Smooth muscle cell (in vitro differentiated cells): Measurements from ENCODE around the gene TRIO. TPM values are rescaled to one million over a fixed set of nuclear protein-coding genes. Genes with fewer than 3 reads are reported as not detected.

Experiments used
- DNase-seq: peaks from one replicate; lab custom pipeline; 2025; ENCODE audit not compliant: unreplicated experiment; lab: John Stamatoyannopoulos, UW
- H2AFZ ChIP-seq: fragments of 200-600 bp; sonication (generic); 2 replicates; pipeline ENCODE4 v1.6.0; 2016; ENCODE audit warnings: antibody characterized with exemption, low read depth, mild to moderate bottlenecking
- H3F3A ChIP-seq: fragments of 200-600 bp; sonication (generic); 2 replicates; pipeline ENCODE4 v1.6.0; 2017; ENCODE audit warnings: antibody characterized with exemption, low read depth
- H3K27ac ChIP-seq: fragments of 200-600 bp; sonication (generic); 2 replicates; pipeline ENCODE4 v1.5.1; 2016; ENCODE audit warnings: low read depth, mild to moderate bottlenecking
- H3K27me3 ChIP-seq: fragments of 200-600 bp; sonication (generic); 2 replicates; pipeline ENCODE4 v1.6.1; 2016; ENCODE audit warnings: low read depth, mild to moderate bottlenecking
- H3K36me3 ChIP-seq: fragments of 200-600 bp; sonication (generic); 2 replicates; pipeline ENCODE4 v1.5.1; 2016; ENCODE audit warnings: low read depth
- H3K4me1 ChIP-seq: fragments of 200-600 bp; sonication (generic); 2 replicates; pipeline ENCODE4 v1.5.1; 2016; ENCODE audit warnings: low read depth
- H3K4me2 ChIP-seq: fragments of 200-600 bp; sonication (generic); 2 replicates; pipeline ENCODE4 v1.6.0; 2016; ENCODE audit warnings: mild to moderate bottlenecking
- H3K4me3 ChIP-seq: fragments of 200-600 bp; sonication (generic); 2 replicates; pipeline ENCODE4 v1.5.1; 2016; ENCODE audit warnings: mild to moderate bottlenecking
- H3K79me2 ChIP-seq: fragments of 200-600 bp; sonication (generic); 2 replicates; pipeline ENCODE4 v1.6.0; 2016; ENCODE audit warnings: low read depth, mild to moderate bottlenecking
- H3K9ac ChIP-seq: fragments of 200-600 bp; sonication (generic); 2 replicates; pipeline ENCODE4 v1.6.0; 2016; ENCODE audit warnings: low read depth
- H3K9me3 ChIP-seq: fragments of 200-600 bp; sonication (generic); replicated peaks from 2 replicates; pipeline ENCODE4 v1.5.1; 2016; ENCODE audit warnings: low read depth
- H4K20me1 ChIP-seq: fragments of 200-600 bp; sonication (generic); 2 replicates; pipeline ENCODE4 v1.6.0; 2016; ENCODE audit warnings: low read depth
- WGBS: methylation state at CpG from one replicate; pipeline ENCODE4 v1.1.7; 2016; ENCODE audit warnings: low lambda C conversion rate; 5-methylcytosine and 5-hydroxymethylcytosine counted together
- polyA plus RNA-seq: library from polyadenylated mRNA; unstranded; fragments of >200 nt; fragmentation: Nextera tagmentation; extraction: Ambion mirVana; gene quantifications from 2 replicates; pipeline ENCODE4 v1.2.1, GENCODE V29; 2016
- total RNA-seq: library from RNA; depleted of rRNA; stranded (reverse); fragments of >200 nt; gene quantifications from 2 replicates; pipeline ENCODE4 v1.2.3, GENCODE V29; 2014
- TF ChIP-seq, protein P1 (sequence below): fragments of 200-600 bp; sonication (generic); IDR thresholded peaks from 2 replicates; pipeline ENCODE4 v1.5.1; 2017; ENCODE audit warnings: borderline replicate concordance, mild to moderate bottlenecking, antibody characterized with exemption; ENCODE audit not compliant: insufficient read depth, poor library complexity, severe bottlenecking

The TRIO gene
- total and polyA plus RNA-seq, 2 experiments from 2014 or later = 10.2 to 118 TPM

DNA sequence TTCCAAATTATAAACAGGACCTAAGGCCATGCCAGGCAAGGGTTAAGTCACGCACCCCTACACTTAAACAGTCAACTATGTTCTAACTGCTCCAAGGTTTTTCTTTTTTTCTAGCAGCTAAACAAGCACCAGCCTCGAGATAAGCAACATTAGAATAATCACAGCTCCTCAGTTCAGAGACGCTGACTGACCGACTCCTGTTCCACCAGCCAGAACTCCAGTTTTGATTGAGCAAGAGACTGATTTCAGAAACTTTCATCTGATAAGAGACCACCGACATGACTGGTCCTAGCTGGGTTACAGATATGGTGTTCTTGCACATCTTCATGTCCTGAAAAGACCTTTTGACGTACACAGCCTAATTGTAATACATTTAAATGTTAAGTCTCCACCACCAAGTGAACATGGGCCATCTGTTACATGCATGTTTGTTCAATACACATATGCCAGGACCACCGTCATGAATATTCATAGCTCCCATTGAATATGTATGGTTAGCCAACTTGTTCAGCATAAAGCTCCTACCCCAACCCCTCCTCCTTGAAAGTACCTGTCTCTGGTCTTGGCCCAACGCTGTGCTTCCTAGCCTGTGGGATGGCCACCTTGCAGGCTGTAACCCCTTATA is 414.8 kb downstream of the TRIO start:
- no peak for DNase-seq
- Histone ChIP-seq H3K36me3 (no peaks in the 10 kb centered on the region), H3K4me3 (no peak overlapping the region), H3F3A (no peaks in the 10 kb centered on the region), H2AFZ (no peak overlapping the region), H3K4me1 (no peaks in the 10 kb centered on the region), H4K20me1 (no peaks in the 10 kb centered on the region), H3K27me3 (no peaks in the 10 kb centered on the region), H3K79me2 (no peaks in the 10 kb centered on the region), H3K9ac (no peak overlapping the region), H3K4me2 (no peak overlapping the region), H3K9me3 (no peaks in the 10 kb centered on the region), H3K27ac (no peak overlapping the region)
- WGBS = 61% methylated on average over 8 of the region's 8 CpGs
- TF ChIP-seq, protein P1, sequence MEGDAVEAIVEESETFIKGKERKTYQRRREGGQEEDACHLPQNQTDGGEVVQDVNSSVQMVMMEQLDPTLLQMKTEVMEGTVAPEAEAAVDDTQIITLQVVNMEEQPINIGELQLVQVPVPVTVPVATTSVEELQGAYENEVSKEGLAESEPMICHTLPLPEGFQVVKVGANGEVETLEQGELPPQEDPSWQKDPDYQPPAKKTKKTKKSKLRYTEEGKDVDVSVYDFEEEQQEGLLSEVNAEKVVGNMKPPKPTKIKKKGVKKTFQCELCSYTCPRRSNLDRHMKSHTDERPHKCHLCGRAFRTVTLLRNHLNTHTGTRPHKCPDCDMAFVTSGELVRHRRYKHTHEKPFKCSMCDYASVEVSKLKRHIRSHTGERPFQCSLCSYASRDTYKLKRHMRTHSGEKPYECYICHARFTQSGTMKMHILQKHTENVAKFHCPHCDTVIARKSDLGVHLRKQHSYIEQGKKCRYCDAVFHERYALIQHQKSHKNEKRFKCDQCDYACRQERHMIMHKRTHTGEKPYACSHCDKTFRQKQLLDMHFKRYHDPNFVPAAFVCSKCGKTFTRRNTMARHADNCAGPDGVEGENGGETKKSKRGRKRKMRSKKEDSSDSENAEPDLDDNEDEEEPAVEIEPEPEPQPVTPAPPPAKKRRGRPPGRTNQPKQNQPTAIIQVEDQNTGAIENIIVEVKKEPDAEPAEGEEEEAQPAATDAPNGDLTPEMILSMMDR = no peak

Other genes starting within 250 kb of the TRIO start
- 0.04 and 0.31 TPM in 2 replicates for gene DNAH5, start 198.7 kb upstream of the TRIO start, total RNA-seq
- 0.07 and 0.33 TPM in 2 replicates for gene DNAH5, start 198.7 kb upstream of the TRIO start, polyA plus RNA-seq